ENCODE data around the gene DNAH7. TPM values are rescaled to one million over a fixed set of nuclear protein-coding genes. Genes with fewer than 3 reads are reported as not detected.

Gene DNAH7
- total RNA-seq, 4 donors from 2014 or later: 1.6 to 5.0 (median 3.0) TPM

DNA sequence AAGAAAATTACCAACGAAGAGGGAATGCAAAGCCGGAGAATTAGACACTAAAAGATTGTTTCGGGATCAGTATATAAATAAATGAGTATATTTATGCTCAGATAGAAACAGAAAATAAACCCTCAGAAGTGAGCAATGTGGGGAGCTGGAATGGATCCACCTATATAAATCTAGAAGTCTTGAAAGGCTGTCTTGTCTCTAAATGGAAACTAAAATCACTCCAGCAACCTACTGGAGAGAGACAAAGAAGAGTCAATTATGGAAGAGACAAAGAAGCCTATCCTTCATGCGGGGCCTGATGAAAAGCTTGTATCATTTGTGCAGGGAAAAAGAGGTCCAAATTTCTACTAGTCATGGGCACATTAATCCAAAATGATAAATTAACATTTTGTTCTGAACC is 158.1 kb downstream of the DNAH7 start:
- no peaks in the 10 kb centered on the region for H3K9me3 ChIP-seq
- H3K4me3 ChIP-seq: no peak overlapping the region
- no peaks in the 10 kb centered on the region for H3K4me1 ChIP-seq
- no peaks in the 10 kb centered on the region for H3K27me3 ChIP-seq
- no peak overlapping the region for H3K27ac ChIP-seq
- DNase-seq (ENCODE audit: low spot score in 2 of 2): no peak
- TF ChIP-seq, protein P1, sequence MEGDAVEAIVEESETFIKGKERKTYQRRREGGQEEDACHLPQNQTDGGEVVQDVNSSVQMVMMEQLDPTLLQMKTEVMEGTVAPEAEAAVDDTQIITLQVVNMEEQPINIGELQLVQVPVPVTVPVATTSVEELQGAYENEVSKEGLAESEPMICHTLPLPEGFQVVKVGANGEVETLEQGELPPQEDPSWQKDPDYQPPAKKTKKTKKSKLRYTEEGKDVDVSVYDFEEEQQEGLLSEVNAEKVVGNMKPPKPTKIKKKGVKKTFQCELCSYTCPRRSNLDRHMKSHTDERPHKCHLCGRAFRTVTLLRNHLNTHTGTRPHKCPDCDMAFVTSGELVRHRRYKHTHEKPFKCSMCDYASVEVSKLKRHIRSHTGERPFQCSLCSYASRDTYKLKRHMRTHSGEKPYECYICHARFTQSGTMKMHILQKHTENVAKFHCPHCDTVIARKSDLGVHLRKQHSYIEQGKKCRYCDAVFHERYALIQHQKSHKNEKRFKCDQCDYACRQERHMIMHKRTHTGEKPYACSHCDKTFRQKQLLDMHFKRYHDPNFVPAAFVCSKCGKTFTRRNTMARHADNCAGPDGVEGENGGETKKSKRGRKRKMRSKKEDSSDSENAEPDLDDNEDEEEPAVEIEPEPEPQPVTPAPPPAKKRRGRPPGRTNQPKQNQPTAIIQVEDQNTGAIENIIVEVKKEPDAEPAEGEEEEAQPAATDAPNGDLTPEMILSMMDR (IDR thresholded peaks at IDR 0.05): no peak
- TF ChIP-seq EP300 (IDR thresholded peaks at IDR 0.05): no peak
- TF ChIP-seq POLR2A (IDR thresholded peaks at IDR 0.05): no peak
- H3K36me3 ChIP-seq: no peaks in the 10 kb centered on the region
- 79 to 80% methylated on average over 4 of the region's 4 CpGs for WGBS, 2 donors

DNA sequence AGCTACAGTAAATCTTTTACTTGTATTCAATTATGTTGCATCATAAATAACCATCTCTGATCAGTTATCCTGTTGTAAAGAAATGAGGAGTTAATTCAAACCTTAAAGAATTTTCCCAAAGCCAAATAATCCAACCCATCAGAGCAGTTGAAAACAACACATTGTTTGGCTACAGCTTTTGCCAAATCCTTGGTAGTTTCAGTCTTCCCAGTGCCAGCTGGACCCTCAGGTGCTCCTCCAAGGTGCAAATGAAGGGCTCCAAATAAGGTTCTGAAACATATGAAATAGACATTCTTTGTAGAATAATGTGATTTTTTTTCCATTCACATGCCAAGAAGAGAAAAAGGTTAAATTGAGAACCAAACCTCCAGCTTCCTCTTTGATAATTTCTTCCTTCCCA is 158.7 kb downstream of the DNAH7 start:
- H3K36me3 ChIP-seq: no peaks in the 10 kb centered on the region
- H3K27me3 ChIP-seq: no peaks in the 10 kb centered on the region
- TF ChIP-seq, protein P1 (IDR thresholded peaks at IDR 0.05): no peak
- TF ChIP-seq POLR2A (IDR thresholded peaks at IDR 0.05) (no peak), EP300 (IDR thresholded peaks at IDR 0.05) (no peak)
- DNase-seq (ENCODE audit: low spot score in 2 of 2): no peak
- H3K4me1 ChIP-seq: no peaks in the 10 kb centered on the region
- no peaks in the 10 kb centered on the region for H3K9me3 ChIP-seq
- no peak overlapping the region for H3K27ac ChIP-seq
- no peak overlapping the region for H3K4me3 ChIP-seq

DNA sequence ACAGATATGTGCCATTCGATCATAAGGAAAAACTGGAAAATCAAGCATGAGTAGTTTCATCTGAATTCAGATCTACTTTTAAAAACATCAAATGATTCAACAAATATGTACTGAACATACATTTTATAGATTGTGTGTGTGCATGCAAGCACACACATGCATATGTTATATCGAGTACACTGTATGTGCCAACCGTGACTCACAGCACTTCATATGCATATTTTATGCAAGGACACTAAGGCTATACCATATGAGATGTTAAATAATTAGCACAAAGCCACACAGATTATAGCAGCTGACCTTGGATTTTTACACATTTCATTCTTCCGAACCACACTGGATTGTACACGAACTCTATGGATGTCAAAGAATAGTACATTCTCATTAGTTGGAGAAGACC is 161.2 kb downstream of the DNAH7 start:
- TF ChIP-seq, protein P1 (IDR thresholded peaks at IDR 0.05): no peak
- TF ChIP-seq POLR2A (IDR thresholded peaks at IDR 0.05) (no peak), EP300 (IDR thresholded peaks at IDR 0.05) (no peak)
- H3K4me3 ChIP-seq: no peak overlapping the region
- H3K27ac ChIP-seq: no peak overlapping the region
- H3K36me3 ChIP-seq: no peaks in the 10 kb centered on the region
- H3K4me1 ChIP-seq: no peaks in the 10 kb centered on the region
- DNase-seq (ENCODE audit: low spot score in 2 of 2): no peak
- no peaks in the 10 kb centered on the region for H3K27me3 ChIP-seq
- H3K9me3 ChIP-seq: no peaks in the 10 kb centered on the region
- 84 to 90% methylated on average over 5 of the region's 5 CpGs for WGBS, 2 donors

DNA sequence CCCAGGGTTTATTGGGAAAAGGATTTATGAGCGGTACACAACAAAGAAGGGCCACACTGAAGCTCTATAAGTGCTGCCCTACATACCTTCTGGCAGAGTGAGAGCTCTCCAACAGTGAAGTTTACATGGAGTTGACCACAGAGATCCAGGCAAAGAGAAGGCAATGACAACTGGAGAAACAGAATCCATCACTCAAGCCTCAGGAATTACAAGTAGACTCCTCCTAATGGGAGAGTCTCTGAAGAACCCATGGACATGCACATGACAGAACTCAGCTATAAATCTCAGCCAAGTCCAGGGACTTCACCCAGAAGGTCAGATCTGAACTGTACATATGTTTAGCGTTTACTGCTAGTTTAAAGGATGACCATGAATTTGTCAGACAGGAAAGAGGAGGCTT is 164.7 kb downstream of the DNAH7 start:
- H3K9me3 ChIP-seq: no peaks in the 10 kb centered on the region
- TF ChIP-seq POLR2A (IDR thresholded peaks at IDR 0.05): no peak
- TF ChIP-seq, protein P1 (IDR thresholded peaks at IDR 0.05): no peak
- TF ChIP-seq EP300 (IDR thresholded peaks at IDR 0.05): no peak
- no peak for DNase-seq (ENCODE audit: low spot score in 2 of 2)
- WGBS, 2 donors: 85 to 92% methylated on average over 2 of the region's 2 CpGs
- no peak overlapping the region for H3K27ac ChIP-seq
- no peaks in the 10 kb centered on the region for H3K36me3 ChIP-seq
- no peaks in the 10 kb centered on the region for H3K4me1 ChIP-seq
- H3K27me3 ChIP-seq: no peaks in the 10 kb centered on the region
- H3K4me3 ChIP-seq: no peak overlapping the region

DNA sequence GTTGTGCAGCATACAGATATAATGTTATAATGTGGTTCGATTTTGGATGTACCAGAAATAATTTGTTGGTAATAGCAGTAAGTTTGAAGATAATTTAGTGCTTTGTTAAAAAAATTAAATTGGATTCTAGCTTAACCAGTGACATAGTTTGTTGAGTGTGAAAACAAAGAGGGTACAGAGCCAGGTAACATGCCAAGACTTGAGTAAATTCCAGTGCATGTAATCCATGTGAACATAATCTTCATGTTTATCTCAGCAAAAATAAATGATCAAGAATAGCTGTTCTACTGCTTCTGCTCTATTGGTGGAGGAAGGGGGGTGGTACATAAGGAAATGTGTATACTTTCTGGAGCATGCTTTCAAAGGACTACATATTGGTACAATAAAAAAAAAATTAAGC is 165.8 kb downstream of the DNAH7 start:
- no peak for TF ChIP-seq EP300 (IDR thresholded peaks at IDR 0.05)
- no peak for TF ChIP-seq POLR2A (IDR thresholded peaks at IDR 0.05)
- TF ChIP-seq, protein P1 (IDR thresholded peaks at IDR 0.05): no peak
- WGBS, 2 donors: 80 to 89% methylated on average over 1 of the region's 1 CpG
- H3K27me3 ChIP-seq: no peaks in the 10 kb centered on the region
- no peak overlapping the region for H3K4me3 ChIP-seq
- no peak for DNase-seq (ENCODE audit: low spot score in 2 of 2)
- peaks cover 0 to 3% (median 0%) of the 10 kb centered on the region in 4 donors for H3K4me1 ChIP-seq
- no peaks in the 10 kb centered on the region for H3K36me3 ChIP-seq
- H3K27ac ChIP-seq: no peak overlapping the region
- H3K9me3 ChIP-seq: no peaks in the 10 kb centered on the region

All from tibial nerve (tissue), 4 donors.